Stimulated activated CD8-positive, alpha-beta memory T cell treated with anti-CD3 and anti-CD28 coated beads, Interleukin-7, amount 100 ng/mL, for 1 hour (primary cell): ENCODE measurements around the gene ANKRD9.

Experiments
- DNase-seq, 2 donors: peaks; one replicate each; pipeline ENCODE4 v3.0.0-alpha.2; 2020; ENCODE audit warnings: low read depth in 2 of 2

The ANKRD9 gene

DNA sequence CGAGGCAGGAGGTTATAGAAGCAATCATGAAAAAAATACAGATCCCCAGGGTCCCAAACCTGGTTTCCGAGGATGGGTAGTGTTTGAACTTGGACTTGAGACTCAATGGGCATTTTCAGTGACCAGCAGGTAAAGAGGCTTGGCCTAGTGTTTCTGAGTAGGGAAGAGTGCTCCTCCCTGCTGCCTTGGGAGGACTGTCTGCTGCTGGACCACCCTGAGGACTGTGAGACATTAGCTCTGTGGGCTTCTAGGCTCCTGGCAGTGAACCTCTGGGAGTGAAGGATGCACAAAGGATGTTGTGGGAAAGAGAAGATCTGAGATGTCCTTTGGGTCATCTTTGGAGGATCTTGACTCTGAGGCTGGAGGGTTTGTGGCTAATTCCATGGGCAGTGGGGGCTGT lies 30.5 kb downstream of the ANKRD9 start:
- DNase-seq, result no peak

GRCh38 chr14:102474934-102475333 lies 34.6 kb downstream of the ANKRD9 start:
- no peak for DNase-seq

GRCh38 chr14:102473559-102473958 lies 36.0 kb downstream of the ANKRD9 start:
- no peak for DNase-seq

DNA sequence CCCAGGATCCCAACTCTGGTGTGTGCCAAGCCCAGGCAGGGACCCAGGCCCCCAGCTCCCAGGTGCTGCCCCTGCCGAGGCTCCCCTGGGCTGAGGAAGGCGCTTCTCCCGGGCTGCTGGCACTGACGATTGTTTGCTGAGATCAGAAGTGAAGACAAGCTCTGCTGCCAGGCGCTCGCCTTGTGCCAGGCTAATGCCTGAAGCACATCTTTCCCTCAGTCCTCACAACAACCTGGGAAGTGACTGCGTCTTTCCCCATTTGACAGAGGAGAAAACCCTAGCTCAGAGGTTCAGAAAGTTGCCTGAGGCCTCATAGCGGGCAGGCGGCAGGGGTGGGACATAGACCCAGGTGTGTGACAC lies 36.8 kb downstream of the ANKRD9 start:
- no peak for DNase-seq

DNA sequence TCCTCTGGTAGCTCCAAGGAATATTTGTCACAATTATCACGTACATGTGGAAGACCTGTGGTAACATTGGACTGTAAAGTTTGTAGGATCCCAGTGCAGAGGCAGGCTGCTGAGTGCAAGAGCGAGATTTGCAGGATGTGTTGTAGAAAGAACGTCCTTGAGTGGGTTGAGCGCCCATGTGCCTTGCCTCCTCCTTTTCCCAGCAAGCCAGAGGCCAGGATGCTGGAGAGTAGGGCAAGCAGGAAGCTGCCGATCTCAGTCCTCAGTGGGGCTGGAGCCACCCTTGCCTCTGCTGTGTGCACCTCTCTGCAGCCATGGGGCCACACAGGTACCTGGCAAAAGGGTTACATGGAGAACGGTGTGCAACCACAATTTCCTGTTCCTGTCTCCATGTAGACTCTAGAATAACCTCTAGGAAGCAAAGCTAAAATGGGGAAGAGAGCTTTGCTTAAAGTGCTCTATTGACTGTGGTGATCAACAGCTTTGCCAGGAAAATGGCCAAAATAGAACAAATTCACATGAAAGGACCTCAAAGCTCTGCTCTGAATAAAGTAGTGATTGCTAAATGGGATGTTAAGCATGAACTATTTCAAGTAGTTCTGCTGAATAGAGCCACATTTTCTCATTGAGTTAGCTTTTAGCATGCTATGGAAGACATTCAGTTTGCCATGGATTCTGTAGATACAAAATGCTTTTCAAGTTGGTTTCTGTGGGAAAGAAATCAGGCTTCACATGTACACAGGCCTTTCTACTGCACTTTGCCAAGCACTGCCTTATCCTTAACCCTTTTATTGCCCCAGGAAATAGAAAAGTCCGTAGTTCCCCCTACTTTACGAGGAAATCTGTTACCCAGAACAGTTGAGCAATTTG lies 37.4 kb downstream of the ANKRD9 start:
- no peak for DNase-seq

DNA sequence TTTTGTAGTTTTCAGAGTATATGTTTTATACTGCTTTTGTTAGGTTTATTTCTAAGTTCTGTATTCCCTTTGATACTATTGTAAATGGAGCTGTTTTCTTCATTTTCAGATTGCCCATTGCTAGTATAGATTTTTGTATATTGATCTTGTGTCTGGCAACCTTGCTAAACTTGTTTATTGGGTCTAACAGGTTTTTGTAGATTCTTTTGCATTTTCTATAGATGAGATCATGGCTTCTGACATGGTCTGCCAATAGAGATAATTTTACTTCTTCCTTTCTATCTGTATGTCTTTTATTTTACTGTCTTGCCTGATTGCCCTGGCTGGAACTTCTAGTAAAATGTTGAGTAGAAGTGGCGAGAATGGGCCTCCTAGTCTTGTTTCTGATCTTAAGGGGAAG lies 40.3 kb downstream of the ANKRD9 start:
- DNase-seq, result no peak

GRCh38 chr14:102464846-102465341 lies 44.7 kb downstream of the ANKRD9 start:
- no peak for DNase-seq

DNA sequence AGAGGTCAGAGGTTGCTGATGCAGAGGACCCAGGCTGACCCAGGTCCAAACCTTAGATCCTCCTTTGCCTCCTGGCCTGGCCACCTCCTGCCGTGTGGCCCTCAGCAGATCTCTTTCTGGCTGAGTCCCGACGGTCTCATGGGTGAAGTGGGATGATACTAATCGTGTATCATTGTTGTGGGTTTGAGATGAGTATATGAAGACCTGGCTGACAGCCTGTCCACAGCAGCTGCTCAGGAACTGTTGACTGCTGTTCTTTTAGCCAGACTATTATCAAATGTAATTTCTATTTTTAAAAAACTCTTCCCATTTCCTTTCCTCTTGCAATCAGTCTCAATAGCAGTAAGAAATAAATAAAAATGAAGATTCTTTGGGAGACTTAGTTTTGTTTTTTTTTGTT lies 45.6 kb downstream of the ANKRD9 start:
- DNase-seq, result no peak

DNA sequence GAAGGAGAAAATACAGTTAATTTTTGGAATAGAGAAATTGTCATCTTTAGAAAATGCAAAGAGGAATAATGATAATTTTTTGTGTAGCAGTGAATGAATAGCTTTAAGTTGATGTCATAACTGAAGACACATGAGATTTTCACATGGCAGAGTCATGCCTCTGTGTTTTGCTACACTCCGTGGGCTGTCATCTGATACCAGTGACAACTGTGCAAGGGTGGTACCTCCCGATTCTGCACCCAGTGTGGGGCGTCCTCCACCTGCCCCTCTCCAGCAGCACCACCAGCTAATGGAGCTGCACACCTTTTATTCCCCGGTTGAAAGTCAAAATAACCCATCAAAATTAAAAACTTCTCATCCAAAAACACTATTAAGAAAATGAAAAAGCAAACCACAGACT lies 47.2 kb downstream of the ANKRD9 start:
- DNase-seq, result no peak

DNA sequence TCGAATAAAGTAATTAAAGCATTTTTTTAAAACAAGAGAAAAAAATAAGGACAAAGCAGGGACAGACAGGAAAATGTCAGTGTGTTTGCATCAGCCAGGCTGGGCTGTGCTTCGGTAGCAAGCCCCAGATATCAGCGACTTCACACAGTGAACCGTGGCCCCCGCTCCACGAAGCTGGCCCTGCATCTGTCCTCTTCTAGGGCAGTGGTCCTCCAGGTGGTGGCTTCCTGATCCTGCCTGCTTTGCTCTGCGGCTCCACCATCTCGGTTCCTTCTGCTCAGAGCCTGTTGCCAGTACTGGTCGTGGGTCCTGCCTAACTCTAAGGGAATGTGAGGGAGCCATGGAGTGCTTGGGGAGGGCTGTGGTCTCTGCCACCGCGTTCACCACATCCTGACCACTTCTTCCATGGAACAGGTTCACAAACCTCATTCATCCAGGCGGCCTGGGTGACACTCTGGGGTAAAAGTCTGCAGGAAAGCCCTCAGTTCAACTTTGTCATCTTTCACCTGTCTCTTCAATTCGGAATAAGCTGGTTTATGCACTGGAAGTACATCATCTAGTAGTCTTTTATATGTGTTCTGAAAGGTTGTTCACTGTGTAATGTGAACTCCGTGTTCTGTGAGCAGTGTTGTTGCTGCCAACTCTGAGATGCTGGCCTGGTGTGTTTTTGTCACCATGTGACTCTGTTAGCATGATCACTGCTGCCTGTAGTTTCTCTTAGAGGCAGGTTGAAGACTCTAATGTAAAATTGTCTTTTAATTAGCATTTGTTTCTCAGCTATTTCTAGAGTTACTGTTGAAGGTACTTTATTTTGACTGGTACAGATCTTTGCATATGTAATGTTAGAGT lies 47.9 kb downstream of the ANKRD9 start:
- no peak for DNase-seq

- no peak for DNase-seq
Observed at GRCh38 chr14:102457509-102457908, 52.1 kb downstream of the ANKRD9 start.

GRCh38 chr14:102454711-102455110 lies 54.9 kb downstream of the ANKRD9 start:
- DNase-seq, result no peak

DNA sequence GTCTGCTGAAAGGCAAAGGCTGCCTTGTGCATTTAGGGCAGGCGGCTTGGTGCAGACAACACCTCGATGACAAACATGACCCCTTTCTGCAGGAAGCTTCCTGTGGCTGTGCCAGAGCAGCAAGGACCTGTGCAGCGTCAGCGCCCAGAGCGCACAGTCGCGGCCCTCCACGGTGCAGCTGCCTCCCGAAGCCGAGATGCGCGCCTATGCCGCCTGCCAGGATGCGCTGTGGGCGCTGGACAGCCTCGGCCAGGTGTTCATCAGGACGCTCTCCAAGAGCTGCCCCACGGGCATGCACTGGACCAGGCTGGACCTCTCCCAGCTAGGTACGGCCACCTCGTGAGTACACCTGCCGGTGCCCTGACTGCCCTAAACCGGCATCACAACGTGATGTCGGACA lies 57.3 kb downstream of the ANKRD9 start:
- no peak for DNase-seq
